Activated CD4-positive, alpha-beta T cell treated with anti-CD3 and anti-CD28 coated beads for 36 hours (primary cell): ENCODE results near the gene NGFR. TPM values are rescaled to one million over a fixed set of nuclear protein-coding genes. Genes with fewer than 3 reads are reported as not detected.
A peak's percentile ranks its signal among the peaks of the same experiment; 100 is the strongest.
"Not testable (repeated sequence)": the region's sequence is repeated elsewhere in the genome, so short reads cannot be mapped to it uniquely, and the experiment has no call there.

Experiments
- ATAC-seq: fragments of 200-7000 bp; cut with Tn5 transposase; one replicate; pipeline ENCODE4 v1.10.0; 2021; ENCODE audit warnings: mild to moderate bottlenecking, moderate library complexity
- CTCF ChIA-PET: fragments of 350-600 bp; sonication (Branson Sonifier 250); formaldehyde crosslinking; loops from one replicate; lab custom pipeline; 2021; ENCODE audit warnings: antibody characterized with exemption; lab: Charles Lee
- POLR2A ChIA-PET: fragments of 350-600 bp; sonication (Branson Sonifier 250); formaldehyde crosslinking; loops from one replicate; lab custom pipeline; 2021; ENCODE audit warnings: antibody characterized with exemption, inconsistent platforms; lab: Charles Lee
- DNase-seq: peaks from one replicate; pipeline ENCODE4 v3.0.0-alpha.2; 2020
- H3K27ac Mint-ChIP-seq: one replicate; pipeline ENCODE4 v1.8.0; 2021; ENCODE audit warnings: mixed read lengths
- H3K27me3 Mint-ChIP-seq: one replicate; pipeline ENCODE4 v1.8.0; 2021; ENCODE audit warnings: mixed read lengths
- H3K36me3 Mint-ChIP-seq: one replicate; pipeline ENCODE4 v1.8.0; 2021; ENCODE audit warnings: low read depth, mixed read lengths
- H3K4me1 Mint-ChIP-seq: one replicate; pipeline ENCODE4 v1.8.0; 2021; ENCODE audit warnings: mixed read lengths
- H3K4me3 Mint-ChIP-seq: one replicate; pipeline ENCODE4 v1.8.0; 2021; ENCODE audit warnings: mild to moderate bottlenecking, moderate library complexity, mixed read lengths
- H3K9me3 Mint-ChIP-seq: one replicate; pipeline ENCODE4 v1.8.0; 2021; ENCODE audit warnings: low read depth, mixed read lengths
- intact Hi-C, 2 experiments: fragments of 100-400 bp; cut with DNase I in 1 of 2; cut with micrococcal nuclease in 1 of 2; formaldehyde crosslinking; loops; one replicate each; pipeline versions ENCODE4 v1.14.2 to v1.15.1; 2022 to 2024; cut with DNase I, micrococcal nuclease
- total RNA-seq, 2 experiments: library from RNA; stranded (reverse); gene quantifications; one replicate each; pipeline ENCODE4 v1.2.3, GENCODE V29; 2021

Gene NGFR
- total RNA-seq, 2 experiments from 2014 or later, result 0.21 to 0.46 TPM

DNA sequence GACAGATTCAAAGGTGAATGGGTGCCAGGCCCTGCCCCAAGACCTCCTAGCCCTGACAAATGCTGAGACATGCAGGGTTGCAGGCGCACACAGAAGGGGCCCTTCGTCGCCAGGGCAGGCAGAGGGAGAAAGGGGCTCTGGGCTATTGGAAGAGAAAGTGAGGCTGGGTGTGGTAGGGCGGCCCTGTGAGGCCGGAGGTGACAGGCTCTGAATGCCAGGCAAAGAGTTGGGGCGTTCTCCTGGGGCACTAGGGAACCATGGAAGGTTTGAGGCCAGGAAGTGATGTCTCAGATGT lies 54.2 kb downstream of the NGFR start:
- ATAC-seq (no peak), DNase-seq (no peak)
- no peak overlapping the region for H3K27ac Mint-ChIP-seq
- peaks cover under 1% of the 10 kb centered on the region for H3K9me3 Mint-ChIP-seq
- H3K4me1 Mint-ChIP-seq, result no peaks in the 10 kb centered on the region
- intact Hi-C loops, result no loop called here
- POLR2A ChIA-PET, result no interaction called here
- no peaks in the 10 kb centered on the region for H3K36me3 Mint-ChIP-seq
- H3K4me3 Mint-ChIP-seq, result no peak overlapping the region
- H3K27me3 Mint-ChIP-seq, result peaks cover under 1% of the 10 kb centered on the region
- CTCF ChIA-PET, result interaction anchor here (0.7 kb wide), 1 partner anchor 20 kb away, joined by 3 read pairs; no protein-coding TSS in a partner anchor

DNA sequence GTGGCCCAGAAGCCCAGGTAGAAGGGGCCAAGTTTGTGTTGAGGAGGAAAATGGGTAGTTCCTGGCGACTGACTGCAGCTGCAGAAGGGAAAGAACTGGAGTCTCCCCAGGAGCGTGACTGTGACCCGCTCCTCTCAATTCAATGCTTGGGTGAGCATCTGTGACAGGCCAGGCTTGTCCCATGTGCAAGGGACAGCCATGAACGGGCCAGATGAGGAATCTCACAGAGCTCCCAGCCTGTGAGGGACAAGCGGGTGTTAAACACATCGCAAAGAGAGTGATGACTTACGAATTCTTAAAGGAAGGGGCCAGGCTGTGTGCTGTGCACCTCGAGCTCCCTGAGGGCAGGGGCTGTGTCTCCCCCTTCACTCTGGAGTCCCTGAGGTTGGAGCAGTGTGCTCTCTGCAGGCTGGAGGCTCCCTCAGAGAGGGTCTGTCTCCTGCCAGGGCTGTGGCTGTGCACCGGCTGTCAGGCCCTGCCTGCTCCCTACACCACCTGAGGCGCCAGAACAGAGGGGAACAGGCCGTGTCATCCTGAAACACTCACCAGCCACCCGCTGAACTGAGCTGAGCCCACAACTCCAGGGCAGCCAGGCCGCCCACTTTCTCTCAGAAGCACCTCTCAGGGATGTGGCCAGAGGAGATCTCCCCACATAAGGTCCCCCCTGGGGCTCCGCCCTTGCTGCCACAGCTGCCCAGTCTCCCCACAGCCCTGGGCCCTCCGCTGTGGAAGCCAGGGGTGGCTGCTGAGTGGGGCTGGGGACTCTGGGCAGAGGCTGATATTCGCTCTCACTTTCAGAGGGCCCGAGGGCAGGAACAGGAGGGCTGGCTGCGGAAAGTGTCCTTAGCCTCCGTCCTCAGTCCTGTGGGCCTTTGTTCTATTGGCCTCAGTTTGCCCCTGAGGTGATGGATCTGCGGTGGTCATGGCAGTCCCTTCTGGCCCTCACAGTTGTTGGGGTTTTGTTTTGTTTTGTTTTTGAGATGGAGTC lies 54.9 kb downstream of the NGFR start:
- H3K36me3 Mint-ChIP-seq, result no peaks in the 10 kb centered on the region
- ChIA-PET CTCF (interaction anchor here (0.7 kb wide), 1 partner anchor 19 kb away, joined by 3 read pairs; no protein-coding TSS in a partner anchor), POLR2A (no interaction called here)
- H3K27ac Mint-ChIP-seq, result no peak overlapping the region
- no peaks in the 10 kb centered on the region for H3K4me1 Mint-ChIP-seq
- H3K4me3 Mint-ChIP-seq, result no peak overlapping the region
- DNase-seq (no peak), ATAC-seq (no peak)
- no peaks in the 10 kb centered on the region for H3K9me3 Mint-ChIP-seq
- H3K27me3 Mint-ChIP-seq, result no peaks in the 10 kb centered on the region
- intact Hi-C loops, result no loop called here

DNA sequence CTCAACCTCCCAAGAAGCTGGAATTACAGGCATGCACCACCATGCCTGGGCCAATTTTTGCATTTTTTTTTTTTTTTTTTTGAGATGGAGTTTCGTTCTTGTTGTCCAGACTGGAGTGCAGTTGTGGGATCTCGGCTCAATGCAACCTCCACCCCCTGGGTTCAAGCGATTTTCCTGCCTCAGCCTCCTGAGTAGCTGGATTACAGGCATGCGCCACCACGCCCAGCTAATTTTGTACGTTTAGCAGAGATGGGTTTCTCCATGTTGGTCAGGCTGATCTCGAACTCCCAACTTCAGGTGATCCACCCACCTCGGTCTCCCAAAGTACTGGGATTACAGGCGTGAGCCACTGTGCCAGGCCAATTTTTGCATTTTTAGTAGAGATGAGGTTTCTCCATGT lies 55.7 kb downstream of the NGFR start:
- H3K4me3 Mint-ChIP-seq, CTCF ChIA-PET, POLR2A ChIA-PET, H3K9me3 Mint-ChIP-seq, H3K36me3 Mint-ChIP-seq, H3K27me3 Mint-ChIP-seq, H3K27ac Mint-ChIP-seq, intact Hi-C loops, DNase-seq, H3K4me1 Mint-ChIP-seq, ATAC-seq: not testable (repeated sequence)

DNA sequence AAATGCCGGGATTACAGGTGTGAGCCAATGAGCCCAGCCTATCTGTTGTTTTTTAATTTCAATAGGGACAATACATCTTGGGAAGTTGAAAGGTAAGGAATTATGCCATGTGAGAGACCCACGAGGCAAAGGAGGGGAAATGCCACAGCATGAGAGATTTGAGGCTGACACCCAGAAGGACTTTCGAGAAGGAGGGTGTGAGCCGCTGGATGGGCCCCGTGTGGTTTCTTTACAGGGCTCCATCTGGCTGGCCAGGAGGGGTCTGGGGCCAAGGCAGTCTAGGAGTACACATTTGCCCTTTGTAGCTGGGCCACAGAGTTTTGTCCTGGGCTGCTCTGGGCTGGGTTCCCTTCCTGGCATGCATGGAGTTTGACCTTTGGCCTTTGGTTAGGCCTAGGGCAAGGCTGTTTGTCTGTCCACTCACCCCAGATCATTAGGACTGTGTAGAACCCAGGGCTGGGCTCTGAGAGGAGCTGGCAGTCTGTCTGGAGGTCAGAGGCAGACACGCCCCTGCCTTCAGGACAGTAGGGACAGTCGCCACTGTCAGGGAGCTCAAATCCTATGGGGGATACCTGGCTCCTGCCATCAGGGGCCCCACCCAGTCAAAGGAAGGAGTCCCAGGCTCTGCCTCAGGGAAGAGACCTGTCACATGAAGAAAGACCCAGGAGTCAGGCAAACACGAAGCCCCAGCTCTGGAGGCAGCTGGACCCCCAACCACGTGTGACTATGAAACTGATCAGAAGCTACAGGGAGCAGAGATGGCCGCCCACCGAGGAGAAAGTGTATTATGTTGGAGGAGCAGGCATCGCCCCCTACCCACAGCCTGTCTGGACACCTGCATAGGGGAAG lies 56.4 kb downstream of the NGFR start:
- ChIA-PET POLR2A (no interaction called here), CTCF (interaction anchor here (0.6 to 1.1 kb wide), 2 partner anchors 113 to 279 kb away, joined by 3 read pairs; no protein-coding TSS in a partner anchor)
- Mint-ChIP-seq H3K36me3 (no peaks in the 10 kb centered on the region), H3K4me3 (no peak overlapping the region), H3K27ac (no peak overlapping the region), H3K4me1 (peaks cover 4% of the 10 kb centered on the region), H3K27me3 (no peaks in the 10 kb centered on the region), H3K9me3 (no peaks in the 10 kb centered on the region)
- intact Hi-C loops, result no loop called here
- DNase-seq, result no peak
- no peak for ATAC-seq

- no peak overlapping the region for H3K27ac Mint-ChIP-seq
- no peak overlapping the region for H3K4me3 Mint-ChIP-seq
- CTCF ChIA-PET, result interaction anchor here (1.1 kb wide), 1 partner anchor 114 kb away, joined by 3 read pairs; no protein-coding TSS in a partner anchor
- H3K27me3 Mint-ChIP-seq, result no peaks in the 10 kb centered on the region
- peaks cover 5% of the 10 kb centered on the region for H3K4me1 Mint-ChIP-seq
- ATAC-seq (no peak), DNase-seq (no peak)
- no peaks in the 10 kb centered on the region for H3K36me3 Mint-ChIP-seq
- H3K9me3 Mint-ChIP-seq, result no peaks in the 10 kb centered on the region
- intact Hi-C loops, result no loop called here
- POLR2A ChIA-PET, result no interaction called here
Observed at GRCh38 chr17:49552070-49552751, 57.1 kb downstream of the NGFR start.

DNA sequence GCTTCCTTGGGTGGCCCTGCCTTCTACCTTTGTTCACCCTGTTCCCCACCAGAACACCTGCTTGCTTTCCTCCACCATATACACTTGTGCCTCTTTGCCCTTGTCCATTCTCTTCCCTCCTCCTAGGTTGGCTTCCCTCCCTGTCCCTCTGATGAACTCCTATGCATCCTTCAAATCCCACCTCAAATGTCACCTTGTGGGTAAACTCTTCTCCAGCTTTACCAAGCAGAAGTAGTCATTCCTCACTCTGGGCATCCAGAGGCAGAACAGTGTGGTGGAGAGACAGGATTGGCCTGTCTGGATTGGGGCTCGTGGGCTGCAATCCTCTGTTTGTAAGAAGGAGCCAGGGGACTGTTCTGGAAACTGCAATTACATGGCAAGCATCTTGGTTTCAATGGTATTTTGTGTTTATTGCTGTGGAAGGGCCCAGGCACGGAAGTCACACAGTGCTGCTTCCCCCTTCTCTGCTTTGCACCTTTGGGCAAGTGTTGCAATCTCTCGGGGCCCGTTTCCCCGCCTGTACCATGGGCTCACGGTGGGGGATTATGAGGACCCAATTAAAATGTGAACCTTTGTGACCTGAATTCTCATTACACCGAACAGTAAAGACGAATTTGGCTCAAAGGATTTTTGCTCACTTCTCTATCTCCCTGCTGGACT lies 58.7 kb downstream of the NGFR start:
- H3K27ac Mint-ChIP-seq, result no peak overlapping the region
- CTCF ChIA-PET, result interaction anchor here (0.6 kb wide), 1 partner anchor 11 kb away, joined by 3 read pairs; no protein-coding TSS in a partner anchor
- POLR2A ChIA-PET, result no interaction called here
- H3K4me3 Mint-ChIP-seq, result no peak overlapping the region
- no peak for DNase-seq
- H3K27me3 Mint-ChIP-seq, result peaks cover 3% of the 10 kb centered on the region
- no peak for ATAC-seq
- no peaks in the 10 kb centered on the region for H3K36me3 Mint-ChIP-seq
- no peaks in the 10 kb centered on the region for H3K9me3 Mint-ChIP-seq
- intact Hi-C loops, result no loop called here
- peaks cover 8% of the 10 kb centered on the region for H3K4me1 Mint-ChIP-seq

DNA sequence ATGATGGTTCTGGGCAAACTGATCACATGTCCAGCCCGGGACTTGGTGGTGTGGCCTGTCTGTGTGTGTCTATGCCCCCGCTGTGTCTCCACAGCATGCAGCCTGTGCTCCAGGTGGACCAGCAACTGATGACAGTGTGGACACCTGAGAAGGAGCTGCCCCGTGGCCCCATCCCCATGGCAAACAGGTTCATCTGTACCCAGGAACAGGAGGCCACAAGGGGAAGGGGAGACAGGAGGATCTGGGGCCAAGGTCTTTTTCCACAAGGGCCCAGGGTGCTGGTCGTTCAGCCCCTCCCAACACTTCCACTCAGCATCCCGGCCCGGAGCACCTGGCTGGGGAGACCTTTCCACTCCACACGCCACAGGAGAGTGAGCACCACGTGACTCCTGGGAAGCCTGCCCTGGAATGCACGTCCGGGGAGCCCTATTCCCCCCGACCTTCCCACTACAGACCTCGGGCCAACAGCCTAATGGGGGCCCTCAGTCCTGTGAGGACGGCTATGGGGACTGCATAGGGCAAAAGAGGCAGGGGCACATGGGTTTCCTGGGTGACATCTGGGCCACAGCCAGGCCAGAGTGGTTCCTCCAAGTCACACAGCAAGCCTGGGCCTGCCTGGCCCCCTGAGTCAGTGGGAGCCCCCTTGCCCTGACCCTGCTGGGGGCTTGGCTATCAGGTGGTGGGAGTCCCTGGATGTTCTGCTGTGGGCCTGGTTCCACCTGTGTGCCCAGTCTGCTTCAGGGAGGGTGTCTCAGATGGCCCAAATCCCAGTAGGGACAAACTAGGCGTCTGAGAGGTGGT lies 59.8 kb downstream of the NGFR start:
- intact Hi-C loops, result no loop called here
- H3K4me1 Mint-ChIP-seq, result peaks cover 8% of the 10 kb centered on the region
- peaks cover 3% of the 10 kb centered on the region for H3K27me3 Mint-ChIP-seq
- no peaks in the 10 kb centered on the region for H3K9me3 Mint-ChIP-seq
- H3K36me3 Mint-ChIP-seq, result no peaks in the 10 kb centered on the region
- no peak overlapping the region for H3K27ac Mint-ChIP-seq
- H3K4me3 Mint-ChIP-seq, result no peak overlapping the region
- CTCF ChIA-PET, result interaction anchor here (0.6 to 4.9 kb wide), 15 partner anchors 10 to 442 kb away, joined by 3 to 134 read pairs (median 11); partner anchors contain the start of genes DLX3, NGFR and PHB1
- DNase-seq (no peak), ATAC-seq (no peak)
- POLR2A ChIA-PET, result no interaction called here

DNA sequence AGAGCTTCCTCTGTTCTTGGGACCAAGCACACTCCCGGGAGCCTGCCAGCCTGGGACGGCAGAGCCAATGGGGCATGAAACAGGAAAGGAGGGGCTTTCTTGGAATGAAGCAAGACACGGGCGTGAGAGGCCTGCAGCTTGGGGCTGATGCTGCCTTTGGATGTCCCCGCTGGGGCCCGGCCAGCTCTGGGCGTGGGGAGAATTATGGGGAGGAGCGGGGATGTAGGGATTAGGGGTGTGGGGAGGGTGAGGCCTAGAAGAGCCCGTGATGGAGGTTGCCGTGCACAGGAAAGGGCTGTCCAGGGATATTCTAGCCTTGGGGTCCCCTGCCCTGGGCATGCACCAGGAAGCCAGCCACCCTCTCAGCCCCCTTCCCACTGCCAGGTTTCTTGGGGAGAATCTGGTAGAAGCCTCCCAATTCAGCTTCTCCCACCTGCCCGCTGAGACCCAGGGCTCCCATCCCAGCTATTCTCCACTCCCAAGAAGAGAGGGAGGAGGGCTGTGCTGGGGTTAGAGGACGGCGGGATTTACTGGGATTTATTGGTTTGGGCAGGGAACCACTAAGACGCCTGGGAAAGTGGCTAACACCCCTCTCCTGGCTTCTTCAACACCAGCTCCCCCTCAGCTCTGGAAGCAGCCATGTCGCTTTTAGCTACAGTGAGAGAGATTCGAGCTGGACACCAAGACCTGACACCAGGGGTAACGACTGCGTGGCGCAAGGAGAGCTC lies 60.6 kb downstream of the NGFR start:
- Mint-ChIP-seq H3K9me3 (no peaks in the 10 kb centered on the region), H3K36me3 (no peaks in the 10 kb centered on the region), H3K4me3 (no peak overlapping the region), H3K4me1 (peaks cover 8% of the 10 kb centered on the region), H3K27ac (no peak overlapping the region), H3K27me3 (peaks cover 3% of the 10 kb centered on the region)
- CTCF ChIA-PET, result interaction anchor here (0.7 to 4.9 kb wide), 36 partner anchors 11 to 441 kb away, joined by 3 to 134 read pairs (median 4); partner anchors contain the start of genes DLX3, NGFR and PHB1
- intact Hi-C loops, result loop anchor here (1.0 kb wide), 4 partner anchors 59 to 240 kb away; no protein-coding TSS in a partner anchor
- no peak for ATAC-seq
- no peak for DNase-seq
- POLR2A ChIA-PET, result interaction anchor here (0.6 kb wide), 2 partner anchors 141 to 143 kb away, joined by 3 to 5 read pairs; partner anchors contain the start of gene PHB1

DNA sequence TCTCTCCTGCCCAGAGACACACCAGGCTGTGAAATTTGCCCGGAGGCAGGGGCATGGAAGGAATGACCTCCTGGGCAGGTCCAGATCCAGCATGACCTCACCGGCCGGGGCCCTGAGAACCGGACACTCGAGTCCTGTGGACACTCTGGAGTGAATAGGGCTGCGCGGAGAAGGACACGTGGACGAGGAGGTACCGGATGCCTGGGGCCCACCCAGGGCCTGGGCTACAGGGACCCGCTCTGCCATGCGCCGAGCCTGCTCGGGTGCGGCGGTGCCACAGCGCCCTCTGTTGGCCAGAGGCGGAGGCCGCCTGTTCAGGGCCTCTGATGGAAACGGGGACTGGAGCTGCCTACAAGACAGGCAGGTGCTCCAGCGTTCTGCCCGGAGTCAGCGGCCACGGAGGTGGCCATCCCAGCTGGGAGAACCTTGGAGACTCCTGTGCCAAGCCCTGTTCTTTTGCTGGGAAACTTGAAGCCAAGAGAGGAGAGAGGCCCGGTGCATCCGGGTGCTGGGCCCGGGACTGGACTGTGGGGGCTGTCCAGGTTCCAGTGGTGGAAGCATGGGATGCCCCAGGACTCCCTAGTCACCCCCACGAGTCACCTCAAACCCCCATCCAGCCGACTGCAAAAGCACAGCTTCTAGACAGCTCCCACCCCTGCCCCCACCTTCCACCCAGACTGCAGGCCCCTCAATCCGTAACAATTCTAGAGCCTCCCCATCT lies 61.3 kb downstream of the NGFR start:
- ATAC-seq (peak; percentile 96), DNase-seq (peak; percentile 92)
- POLR2A ChIA-PET, result interaction anchor here (0.6 kb wide), 2 partner anchors 142 to 143 kb away, joined by 3 to 5 read pairs; partner anchors contain the start of gene PHB1
- Mint-ChIP-seq H3K27me3 (peaks cover 3% of the 10 kb centered on the region), H3K9me3 (no peaks in the 10 kb centered on the region), H3K27ac (no peak overlapping the region), H3K4me3 (no peak overlapping the region), H3K36me3 (no peaks in the 10 kb centered on the region), H3K4me1 (peaks cover 8% of the 10 kb centered on the region)
- intact Hi-C loops, result loop anchor here (1.0 kb wide), 4 partner anchors 60 to 241 kb away; no protein-coding TSS in a partner anchor
- CTCF ChIA-PET, result interaction anchor here (0.6 to 4.9 kb wide), 62 partner anchors 9 to 440 kb away, joined by 3 to 134 read pairs (median 4); partner anchors contain the start of genes DLX3, NGFR, NXPH3 and PHB1
